Left ventricle myocardium superior (tissue), 1 donor: ENCODE results near the gene BAIAP2. TPM values are rescaled to one million over a fixed set of nuclear protein-coding genes. Genes with fewer than 3 reads are reported as not detected.
"Not testable (repeated sequence)": the region's sequence is repeated elsewhere in the genome, so short reads cannot be mapped to it uniquely, and the experiment has no call there.

Experiments
- ATAC-seq: fragments of 200-7000 bp; cut with Tn5 transposase; one replicate; pipeline ENCODE4 v1.9.1; 2020; ENCODE audit warnings: mild to moderate bottlenecking, moderate library complexity
- DNase-seq: peaks from one replicate; pipeline ENCODE4 v3.0.0-alpha.2; 2020
- intact Hi-C: fragments of 100-400 bp; cut with micrococcal nuclease; formaldehyde crosslinking; loops from one replicate; pipeline ENCODE4 v1.11.0; 2022
- total RNA-seq: library from RNA; stranded (reverse); fragmentation: NEBNext Ultra II Directional; extraction: Animal tissue kit (Norgen Biotek cat#: 25700); gene quantifications from one replicate; pipeline ENCODE4 v1.2.1, GENCODE V29; 2021
- donor health status: DM: no; HTN: yes; CAD: no; lungs with severe emphysema.

Gene BAIAP2
- total RNA-seq, 1 donor from 2014 or later = 32.7 TPM

- ATAC-seq = no peak
- no peak for DNase-seq
- intact Hi-C loops = no loop called here
These were observed 104.5 kb downstream of the BAIAP2 start for GRCh38 chr17:81139428-81139827.

GRCh38 chr17:81140018-81140417 is 105.1 kb downstream of the BAIAP2 start:
- intact Hi-C loops = no loop called here
- DNase-seq (no peak), ATAC-seq (no peak)

- intact Hi-C loops = no loop called here
- DNase-seq (no peak), ATAC-seq (no peak)
These were observed 105.7 kb downstream of the BAIAP2 start for GRCh38 chr17:81140695-81141094.

GRCh38 chr17:81142301-81143199 is 107.6 kb downstream of the BAIAP2 start:
- ATAC-seq (peak; percentile 95), DNase-seq (peak; percentile 86)
- intact Hi-C loops = no loop called here

GRCh38 chr17:81143200-81143527 is 108.2 kb downstream of the BAIAP2 start:
- peak; percentile 18 for ATAC-seq
- intact Hi-C loops = no loop called here
- no peak for DNase-seq

- intact Hi-C loops = no loop called here
- ATAC-seq = no peak
- no peak for DNase-seq
These were observed 108.9 kb downstream of the BAIAP2 start for GRCh38 chr17:81143717-81144422.

- ATAC-seq (no peak), DNase-seq (no peak)
- intact Hi-C loops = no loop called here
These were observed 109.5 kb downstream of the BAIAP2 start for GRCh38 chr17:81144423-81144781.

- DNase-seq, ATAC-seq, intact Hi-C loops: not testable (repeated sequence)
These were observed 111.3 kb downstream of the BAIAP2 start for GRCh38 chr17:81146208-81146607.

GRCh38 chr17:81147701-81148100 is 112.8 kb downstream of the BAIAP2 start:
- DNase-seq (no peak), ATAC-seq (no peak)
- intact Hi-C loops = no loop called here

GRCh38 chr17:81148571-81148970 is 113.6 kb downstream of the BAIAP2 start:
- intact Hi-C loops = no loop called here
- ATAC-seq = no peak
- DNase-seq = no peak

GRCh38 chr17:81148986-81149533 is 114.1 kb downstream of the BAIAP2 start:
- intact Hi-C loops = no loop called here
- no peak for DNase-seq
- peak; percentile 28 for ATAC-seq

GRCh38 chr17:81150377-81151077 is 115.6 kb downstream of the BAIAP2 start:
- DNase-seq = peak; percentile 55
- ATAC-seq = peak; percentile 38
- intact Hi-C loops = no loop called here

GRCh38 chr17:81151278-81151677 is 116.3 kb downstream of the BAIAP2 start:
- intact Hi-C loops = no loop called here
- DNase-seq (peak; percentile 23), ATAC-seq (no peak)

- DNase-seq (no peak), ATAC-seq (no peak)
- intact Hi-C loops = no loop called here
These were observed 117.4 kb downstream of the BAIAP2 start for GRCh38 chr17:81152288-81152828.

- intact Hi-C loops = no loop called here
- ATAC-seq (no peak), DNase-seq (peak; percentile 13)
These were observed 118.4 kb downstream of the BAIAP2 start for GRCh38 chr17:81153340-81153803.

- intact Hi-C loops, ATAC-seq, DNase-seq: not testable (repeated sequence)
These were observed 119.1 kb downstream of the BAIAP2 start for GRCh38 chr17:81154016-81154415.

GRCh38 chr17:81154961-81155360 is 120.0 kb downstream of the BAIAP2 start:
- peak; percentile 15 for DNase-seq
- intact Hi-C loops = no loop called here
- no peak for ATAC-seq

- no peak for DNase-seq
- ATAC-seq = no peak
- intact Hi-C loops = no loop called here
These were observed 122.2 kb downstream of the BAIAP2 start for GRCh38 chr17:81156866-81157805.
